GM18505 (cell line): ENCODE data around the gene SORBS1.
A peak's percentile ranks its signal among the peaks of the same experiment; 100 is the strongest.

Experiments used
- ATAC-seq: cut with Tn5 transposase; IDR thresholded peaks from one replicate; pipeline ENCODE4 v1.9.1; 2021; ENCODE audit not compliant: unreplicated experiment
- POLR2A ChIP-seq: IDR thresholded peaks from 4 replicates; pipeline ENCODE4 v1.6.1; 2011; ENCODE audit warnings: borderline replicate concordance; ENCODE audit not compliant: insufficient read depth, insufficient read length; ENCODE audit errors: extremely low read depth

The SORBS1 gene

DNA sequence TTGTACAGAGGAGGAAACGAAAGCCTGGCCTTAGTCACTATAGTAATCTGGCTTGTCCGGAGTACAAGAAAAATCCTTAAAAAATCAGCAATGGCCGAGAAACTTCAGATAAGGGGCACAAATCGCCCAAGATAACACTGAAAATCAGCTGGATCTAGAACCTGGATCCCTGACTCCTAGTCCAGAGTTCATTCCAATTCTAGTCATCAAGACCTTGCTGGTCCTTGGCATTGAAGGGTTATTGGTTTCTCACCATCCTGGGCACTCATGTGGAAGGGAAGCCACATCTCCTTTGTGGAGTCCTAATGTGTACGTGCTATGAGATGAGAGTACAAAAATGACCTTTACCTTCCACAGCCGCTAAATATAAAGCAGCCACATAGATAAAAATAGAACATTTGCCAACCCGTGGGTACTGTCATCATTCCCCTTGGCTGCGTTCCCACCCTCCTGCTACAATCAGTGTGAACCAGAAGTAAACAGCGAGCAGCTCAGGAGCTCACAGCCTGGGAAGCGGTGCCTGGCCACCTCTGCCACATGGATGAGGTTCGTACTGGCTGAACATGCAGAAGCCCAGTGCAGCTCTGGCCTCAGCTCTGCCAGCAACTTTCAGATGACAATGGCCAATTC is 154.4 kb downstream of the SORBS1 start:
- TF ChIP-seq POLR2A: no peak
- ATAC-seq: no peak

DNA sequence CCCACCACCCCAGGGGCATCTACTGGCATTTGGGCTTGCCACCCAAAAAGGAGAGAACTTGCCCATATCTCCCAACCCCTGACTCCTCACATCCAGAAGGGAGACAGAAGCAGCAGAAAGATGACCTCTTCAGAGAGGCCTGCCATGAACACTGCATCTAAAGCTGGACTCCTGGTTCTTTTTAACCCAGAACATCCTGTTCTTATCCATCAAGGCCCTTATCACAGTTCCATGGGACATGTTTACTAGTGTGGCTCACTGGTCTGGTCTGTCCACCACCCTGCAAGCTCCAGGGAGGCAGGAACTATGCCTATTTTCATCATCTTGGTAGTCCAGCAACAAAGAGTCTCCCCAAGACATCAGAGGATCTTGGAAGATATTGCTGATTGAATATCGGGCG is 155.5 kb downstream of the SORBS1 start:
- no peak for TF ChIP-seq POLR2A

GRCh38 chr10:95404864-95405263 is 156.3 kb downstream of the SORBS1 start:
- no peak for ATAC-seq
- TF ChIP-seq POLR2A: no peak

More for the DNA sequence above, 155.5 kb downstream of the SORBS1 start:
- no peak for ATAC-seq

- no peak for ATAC-seq
- no peak for TF ChIP-seq POLR2A
These were observed 156.7 kb downstream of the SORBS1 start for GRCh38 chr10:95404462-95404858.

DNA sequence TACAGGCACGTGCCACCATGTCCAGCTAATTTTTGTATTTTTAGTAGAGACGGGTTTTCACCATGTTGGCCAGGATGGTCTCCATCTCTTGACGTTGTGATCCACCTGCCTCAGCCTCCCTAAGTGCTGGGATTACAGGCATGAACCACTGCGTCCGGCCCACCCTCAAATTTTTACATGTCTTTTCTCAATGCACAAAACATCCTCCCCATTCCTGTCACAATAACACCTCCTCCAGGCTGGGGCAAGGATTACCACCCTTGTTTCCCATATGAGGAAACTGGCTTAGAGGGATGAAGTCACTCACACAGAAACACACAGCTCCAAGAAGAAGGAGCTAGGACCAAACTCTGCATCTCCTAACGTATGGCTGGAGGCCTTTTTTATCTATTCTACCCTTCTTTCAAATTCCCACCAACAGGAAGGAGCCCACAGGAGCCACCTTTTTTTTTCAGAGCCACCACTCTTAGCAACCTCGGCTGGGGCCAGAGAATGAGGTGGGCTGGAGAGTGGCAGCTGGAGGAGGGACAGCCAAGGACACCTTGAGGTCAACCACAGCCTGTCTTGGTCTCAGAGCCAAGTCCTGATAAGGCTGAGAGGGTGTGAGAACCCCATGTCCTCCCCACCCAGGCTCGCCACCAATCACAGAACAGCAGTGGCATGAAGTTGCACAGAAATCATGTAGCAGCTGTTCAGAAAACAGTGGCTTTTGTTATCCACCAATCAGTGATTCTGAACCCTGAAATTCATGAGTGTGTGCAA is 157.3 kb downstream of the SORBS1 start:
- ATAC-seq: no peak
- no peak for TF ChIP-seq POLR2A

- ATAC-seq: no peak
- no peak for TF ChIP-seq POLR2A
These were observed 159.3 kb downstream of the SORBS1 start for GRCh38 chr10:95401704-95402469.

DNA sequence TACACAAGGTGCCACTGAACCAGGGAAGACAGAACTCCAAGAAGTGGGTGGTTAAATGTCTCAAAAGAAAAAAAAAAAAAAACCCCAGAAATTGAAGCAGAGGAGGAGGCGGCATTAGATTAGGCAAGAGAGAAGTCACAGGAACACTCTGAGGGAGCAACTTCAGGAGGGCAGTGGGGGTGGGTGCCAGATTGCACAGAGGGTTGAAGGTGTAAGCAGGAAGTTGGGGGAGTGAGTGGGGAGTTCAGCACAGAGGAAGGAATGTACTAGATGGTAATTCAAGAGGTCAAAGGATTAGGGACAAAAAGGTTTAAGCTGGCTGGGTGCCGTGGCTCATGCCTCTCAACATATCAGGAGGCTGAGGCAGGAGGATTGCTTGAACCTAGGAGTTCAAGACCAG is 160.4 kb downstream of the SORBS1 start:
- TF ChIP-seq POLR2A: no peak
- ATAC-seq: no peak

GRCh38 chr10:95399183-95399582 is 162.0 kb downstream of the SORBS1 start:
- no peak for ATAC-seq
- TF ChIP-seq POLR2A: no peak

DNA sequence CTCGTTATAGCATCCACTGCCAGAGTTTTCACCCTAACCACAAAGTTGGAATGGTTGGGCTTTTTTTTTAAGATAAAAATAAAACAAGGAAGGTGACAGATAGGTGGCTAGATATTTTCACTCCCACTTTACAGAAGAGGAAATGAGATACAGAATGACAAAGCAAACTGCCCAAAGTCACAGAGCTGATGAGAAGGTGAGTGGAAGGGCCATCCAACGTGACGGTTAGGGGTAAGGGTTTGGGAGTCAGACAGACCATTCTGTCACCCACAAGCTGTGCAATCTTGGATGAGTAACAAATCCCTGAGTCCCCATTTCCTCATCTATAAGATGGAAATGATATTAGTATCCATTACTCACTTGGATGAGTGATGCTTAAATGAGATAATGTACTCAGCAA is 163.4 kb downstream of the SORBS1 start:
- ATAC-seq: no peak
- TF ChIP-seq POLR2A: no peak

DNA sequence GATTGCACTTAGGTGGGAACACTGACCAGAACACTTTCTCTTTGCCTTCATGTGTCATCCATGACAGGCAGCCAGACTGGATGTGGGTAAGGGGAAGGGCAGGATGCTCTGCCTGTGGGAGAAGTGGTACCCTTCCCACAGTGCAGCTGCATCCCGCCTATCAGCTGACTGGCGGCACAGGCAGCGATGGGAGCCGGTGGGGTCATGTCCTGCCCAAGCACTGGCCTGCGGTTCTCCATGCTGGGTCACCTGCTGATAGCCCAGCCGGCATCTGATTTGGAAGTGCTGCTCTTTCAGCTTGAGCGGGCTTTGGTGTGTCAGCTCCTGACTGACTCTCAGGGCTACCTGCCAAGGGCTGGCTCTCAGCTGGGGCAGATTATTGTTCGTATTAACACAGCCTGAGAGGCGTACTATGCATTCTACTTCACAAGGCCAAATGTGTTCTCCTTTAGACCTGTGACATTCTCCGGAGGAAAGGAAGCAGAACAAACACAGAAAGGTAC is 165.2 kb downstream of the SORBS1 start:
- TF ChIP-seq POLR2A: no peak
- no peak for ATAC-seq

- ATAC-seq: peak; percentile 53
- no peak for TF ChIP-seq POLR2A
These were observed 166.8 kb downstream of the SORBS1 start for GRCh38 chr10:95394161-95394880.

- ATAC-seq: no peak
- TF ChIP-seq POLR2A: no peak
These were observed 168.4 kb downstream of the SORBS1 start for GRCh38 chr10:95392681-95393164.

DNA sequence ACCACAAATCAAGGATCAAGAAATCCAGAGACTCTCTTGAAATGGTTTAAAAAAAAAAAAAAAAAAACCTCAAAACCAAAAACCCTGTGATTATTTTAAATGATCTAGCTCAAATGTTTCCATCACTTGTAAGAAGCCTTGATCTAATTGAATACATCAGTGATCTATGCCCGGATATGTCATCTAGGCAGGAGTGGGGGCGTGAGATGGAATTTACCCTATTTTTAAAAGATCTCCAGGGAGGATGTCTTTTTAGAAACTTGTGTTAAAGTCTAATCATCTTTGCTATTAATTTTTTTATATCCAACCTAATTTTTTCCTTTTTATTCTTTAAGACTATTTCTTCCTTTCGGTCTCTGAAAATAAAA is 169.0 kb downstream of the SORBS1 start:
- ATAC-seq: no peak
- TF ChIP-seq POLR2A: no peak

GRCh38 chr10:95391581-95392216 is 169.5 kb downstream of the SORBS1 start:
- TF ChIP-seq POLR2A: no peak

More at GRCh38 chr10:95391581-95392216, 169.5 kb downstream of the SORBS1 start:
- ATAC-seq: no peak
